Activated CD8-positive, alpha-beta memory T cell treated with anti-CD3 and anti-CD28 coated beads, Interleukin-2, amount 50 U/mL, for 48 hours (primary cell): ENCODE results near the gene SLC9A3.

ENCODE experiments used
- DNase-seq: peaks from one replicate; pipeline ENCODE4 v3.0.0-alpha.2; 2020

SLC9A3 gene

GRCh38 chr5:502325-503079, 21.7 kb downstream of the SLC9A3 start:
- DNase-seq: no peak

- DNase-seq: no peak
Observed at GRCh38 chr5:501831-502184, 22.4 kb downstream of the SLC9A3 start.

- no peak for DNase-seq
Observed at GRCh38 chr5:501105-501830, 23.0 kb downstream of the SLC9A3 start.

GRCh38 chr5:500491-500890, 23.8 kb downstream of the SLC9A3 start:
- no peak for DNase-seq

DNA sequence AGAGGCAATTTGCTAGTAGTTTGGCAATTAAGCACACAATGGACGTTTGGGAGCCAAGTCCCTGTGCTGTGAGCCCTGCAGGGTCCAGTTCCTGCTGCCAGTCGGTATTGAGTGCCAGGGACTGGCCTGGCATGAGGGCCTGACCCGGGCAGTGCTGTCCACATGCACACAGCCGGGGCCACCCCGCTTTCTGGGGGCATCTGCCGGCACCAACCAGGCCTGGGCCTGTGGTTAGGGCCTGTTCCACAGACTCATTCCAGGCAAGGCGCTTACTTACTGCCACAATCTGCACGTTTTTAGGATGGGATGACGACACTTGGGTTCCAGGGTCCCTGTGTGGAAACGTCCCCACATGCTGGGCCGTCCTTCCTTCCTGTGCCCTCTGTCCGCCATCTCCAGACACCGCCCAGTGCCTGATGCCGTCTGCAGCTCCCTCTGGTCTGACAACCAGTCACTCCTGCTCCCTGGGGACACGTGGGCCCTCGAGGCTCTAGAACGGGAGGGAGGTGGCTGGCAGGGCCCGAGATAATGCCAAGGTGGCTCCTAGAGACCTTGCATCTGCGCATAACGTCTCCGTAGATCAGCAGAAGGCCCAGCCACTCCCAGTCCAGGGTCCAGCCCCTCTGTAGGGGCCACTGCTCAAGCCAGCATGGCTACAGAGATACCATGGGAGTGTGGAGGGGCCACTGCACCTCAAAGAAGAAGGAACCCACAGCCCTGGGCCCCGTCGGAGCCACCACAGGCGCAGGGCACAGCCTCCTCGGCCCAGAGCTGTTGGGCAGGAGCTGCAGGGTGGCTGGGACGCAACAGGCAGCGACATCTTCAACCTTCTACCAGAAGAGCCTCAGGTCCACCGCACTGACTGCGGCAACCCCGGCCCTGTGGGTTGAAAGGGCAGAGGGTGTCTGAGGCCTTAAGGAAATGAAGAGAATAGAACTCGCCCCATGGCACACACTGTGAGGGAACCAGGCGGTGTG, 24.7 kb downstream of the SLC9A3 start:
- DNase-seq: no peak

- no peak for DNase-seq
Observed at GRCh38 chr5:497871-498509, 26.3 kb downstream of the SLC9A3 start.

DNA sequence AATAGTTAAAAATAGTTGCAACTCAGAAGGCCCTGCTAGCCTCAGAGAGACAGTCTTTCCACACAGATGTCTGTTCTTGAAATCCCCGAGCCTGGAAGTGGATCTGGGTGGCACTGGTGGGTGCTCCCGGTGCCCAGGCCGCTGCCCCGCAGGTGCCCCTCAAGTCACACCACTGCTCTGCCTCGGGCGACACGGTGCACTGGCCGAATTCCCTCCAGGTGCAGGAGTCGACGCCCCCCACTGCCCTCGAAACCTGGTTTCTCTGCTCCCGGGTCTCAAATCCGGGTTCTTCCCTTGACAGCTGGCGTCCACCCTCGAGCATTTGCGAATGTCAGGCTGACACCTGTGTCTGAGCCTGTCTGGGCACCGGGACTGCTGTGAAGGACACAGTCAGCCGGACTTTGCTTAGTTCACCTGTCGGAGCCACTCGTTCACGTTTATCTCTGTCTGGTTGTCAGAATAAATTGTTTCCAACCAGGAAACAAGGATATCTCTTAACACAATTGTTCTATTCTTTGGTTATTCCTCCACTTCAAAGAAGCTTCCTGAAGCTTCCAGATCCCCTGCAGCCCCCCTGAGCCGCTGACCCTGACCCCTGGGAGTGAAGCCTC, 27.1 kb downstream of the SLC9A3 start:
- DNase-seq: no peak

DNA sequence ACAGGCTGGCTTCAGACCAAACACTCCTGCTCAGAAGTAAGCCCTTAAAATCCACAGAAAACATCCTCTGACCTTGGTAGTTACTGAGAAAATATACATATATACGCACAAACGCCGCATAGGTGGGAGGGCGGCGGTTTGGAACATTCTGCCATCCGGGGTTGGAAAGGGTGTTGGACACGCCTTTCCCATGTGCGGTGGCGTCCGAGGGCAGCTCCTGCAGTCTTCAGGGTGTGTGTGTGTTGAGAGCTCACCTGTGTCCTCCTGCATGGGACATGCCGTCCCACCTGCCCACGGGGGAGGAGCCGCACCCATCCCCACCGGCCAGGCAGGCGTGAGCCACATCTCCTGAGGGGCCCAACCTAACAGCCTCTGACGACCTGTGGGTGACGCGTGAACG, 28.2 kb downstream of the SLC9A3 start:
- no peak for DNase-seq

- DNase-seq: no peak
Observed at GRCh38 chr5:494667-495255, 29.5 kb downstream of the SLC9A3 start.

DNA sequence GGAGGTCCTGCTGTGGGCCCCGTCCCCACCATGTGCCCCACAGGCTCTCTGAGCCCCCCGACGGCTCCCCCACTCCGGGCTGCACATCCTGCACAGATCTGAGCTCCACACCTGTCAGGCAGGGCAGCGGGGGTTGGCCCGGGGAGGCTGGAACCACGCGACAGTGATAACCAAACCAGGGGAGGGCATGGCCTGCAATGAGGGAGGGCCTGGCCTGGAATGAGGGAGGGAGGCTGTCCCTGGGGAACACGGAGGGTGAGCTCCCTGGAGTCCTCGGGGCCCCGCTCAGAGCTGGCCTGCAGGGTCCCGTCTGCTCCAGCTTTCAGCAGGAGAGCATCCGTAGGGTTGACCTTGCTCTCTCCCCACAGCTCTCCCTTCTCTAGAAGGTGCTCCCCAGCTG, 30.5 kb downstream of the SLC9A3 start:
- no peak for DNase-seq

GRCh38 chr5:493119-493701, 31.0 kb downstream of the SLC9A3 start:
- no peak for DNase-seq

GRCh38 chr5:492314-492893, 31.8 kb downstream of the SLC9A3 start:
- no peak for DNase-seq

DNA sequence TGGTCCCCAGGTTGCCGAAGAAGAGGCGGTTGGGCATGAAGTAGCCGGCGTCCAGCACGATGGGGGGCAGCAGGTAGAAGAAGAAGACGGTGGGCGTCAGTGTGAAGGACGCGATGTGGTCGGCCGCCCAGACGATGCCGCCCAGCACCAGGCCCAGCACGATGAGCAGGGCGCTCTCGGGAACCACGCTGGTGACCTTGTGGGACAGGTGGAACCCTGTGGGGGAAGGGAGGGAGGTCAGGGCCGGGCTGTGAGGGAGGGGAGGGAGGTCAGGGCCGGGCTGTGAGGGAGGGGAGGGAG, 32.4 kb downstream of the SLC9A3 start:
- no peak for DNase-seq

DNA sequence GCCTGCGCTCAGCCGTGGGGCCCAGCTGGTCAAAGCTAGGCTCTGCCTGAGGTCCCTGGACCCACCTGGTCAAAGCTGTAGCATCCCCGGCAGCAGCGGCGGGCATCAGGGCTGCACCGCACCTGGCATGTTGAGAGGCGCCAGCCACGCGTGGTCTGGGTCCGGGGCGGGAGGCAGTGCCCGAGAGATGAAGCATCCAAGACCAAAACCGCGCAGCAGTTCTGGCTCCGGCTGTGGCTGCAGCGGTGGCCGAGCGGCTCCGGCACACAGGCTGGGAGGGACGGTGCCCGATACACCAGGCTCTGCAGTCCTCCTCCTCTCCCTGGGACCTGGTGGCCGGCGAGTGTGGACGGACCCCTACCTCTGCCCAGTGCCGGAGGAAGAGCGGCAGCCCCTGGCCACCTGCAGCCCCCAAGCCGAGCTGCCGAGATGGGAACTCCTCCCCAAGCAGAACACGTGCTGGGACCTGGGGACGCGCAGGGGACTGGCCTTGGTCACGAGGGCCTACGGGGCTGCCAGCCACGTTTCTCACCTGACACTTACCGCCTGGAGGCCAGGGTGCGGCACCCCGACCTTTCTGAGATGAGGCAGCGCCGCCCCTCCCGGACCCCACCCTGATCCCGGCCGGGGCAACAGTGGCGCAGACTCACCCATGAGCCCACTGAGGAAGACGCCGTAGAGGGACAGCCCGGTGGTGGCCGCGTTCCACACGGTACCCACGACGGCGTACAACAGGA, 33.0 kb downstream of the SLC9A3 start:
- DNase-seq: no peak

GRCh38 chr5:490116-491106, 33.8 kb downstream of the SLC9A3 start:
- DNase-seq: no peak

- no peak for DNase-seq
Observed at GRCh38 chr5:489689-490080, 34.6 kb downstream of the SLC9A3 start.

GRCh38 chr5:488744-489688, 35.2 kb downstream of the SLC9A3 start:
- DNase-seq: no peak

DNA sequence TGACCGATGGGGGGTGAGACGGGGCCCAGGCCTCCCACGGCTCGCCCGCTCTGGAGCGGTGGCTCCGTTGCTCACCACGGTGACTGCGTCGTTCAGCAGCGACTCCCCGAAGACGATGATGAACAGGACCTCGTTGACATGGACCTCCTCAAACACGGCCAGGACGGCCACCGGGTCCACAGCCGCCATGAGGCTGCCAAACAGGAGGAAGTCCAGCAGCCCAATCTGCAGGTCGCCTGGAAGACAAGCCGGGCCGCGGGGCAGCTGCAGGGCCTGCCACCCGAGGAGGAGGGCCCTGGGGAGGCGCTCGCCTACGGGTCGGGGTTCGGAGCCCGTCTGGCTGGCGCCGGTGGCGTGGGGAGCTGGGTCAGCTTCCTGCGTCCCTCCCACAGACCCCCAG, 36.0 kb downstream of the SLC9A3 start:
- DNase-seq: no peak
